ENCODE data around the gene MAGIX.
A peak's percentile ranks its signal among the peaks of the same experiment; 100 is the strongest.

Gene MAGIX

DNA sequence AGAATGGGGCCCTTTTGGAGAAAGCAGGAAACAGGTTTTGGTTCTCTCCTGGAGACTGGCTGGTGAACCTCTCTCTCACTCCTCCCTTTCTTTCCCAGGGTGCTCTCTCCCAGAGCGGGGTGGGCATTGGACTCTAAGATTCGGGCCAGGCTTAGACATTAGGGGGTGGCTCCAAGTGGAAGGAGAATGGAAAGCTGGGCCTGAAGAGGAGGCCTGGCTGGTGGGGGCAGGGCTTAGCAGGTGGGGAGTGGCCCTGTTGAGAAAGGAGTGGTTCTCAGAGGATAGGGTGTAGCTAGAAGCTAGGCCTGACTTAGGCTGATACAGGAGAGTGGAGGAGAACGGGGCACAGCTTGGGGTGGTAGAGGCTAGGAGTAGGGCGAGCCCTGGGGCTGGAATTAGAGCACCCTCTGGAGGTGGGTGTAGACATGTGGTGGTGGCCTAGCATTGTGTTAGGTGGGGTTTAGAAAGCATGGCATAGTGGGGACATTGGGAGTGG is 14.8 kb downstream of the MAGIX start:
- TF ChIP-seq CTCF (conservative IDR thresholded peaks at IDR 0.05; ENCODE audit: low read depth, low read length), result peak; percentile 15
- H3K4me3 ChIP-seq (ENCODE audit: low read length), result no peak overlapping the region
- DNase-seq (ENCODE audit: low read depth), result no peak

DNA sequence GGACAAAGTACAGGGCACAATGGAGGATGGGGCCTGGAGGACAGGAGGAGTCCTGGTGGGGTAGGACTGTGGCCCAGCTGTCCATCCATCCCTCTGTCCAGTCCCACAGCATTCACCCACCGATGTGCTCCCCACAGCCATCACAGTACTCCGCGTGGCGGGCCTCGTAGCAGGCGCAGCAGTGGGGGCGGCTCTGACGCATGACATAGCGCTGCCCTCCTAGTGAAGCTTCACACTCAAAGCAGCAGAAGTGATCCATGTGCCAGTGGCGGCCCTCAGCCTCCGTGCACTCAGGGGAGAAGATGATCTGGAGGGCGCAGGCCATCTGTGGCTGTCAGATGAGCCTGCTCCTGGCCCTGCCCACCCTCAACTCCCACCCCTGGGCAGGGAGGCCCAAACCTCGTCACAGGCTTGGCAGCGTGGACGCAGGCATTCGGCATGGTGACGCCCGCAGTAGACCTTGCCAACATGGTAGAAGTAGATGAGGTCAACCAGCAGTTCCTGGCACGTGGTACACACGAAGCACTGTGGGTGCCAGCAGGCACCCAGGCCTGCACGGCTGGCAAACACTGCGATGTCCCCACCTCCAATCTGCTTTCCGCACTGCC is 15.4 kb downstream of the MAGIX start:
- no peak for DNase-seq (ENCODE audit: low read depth)
- no peak overlapping the region for H3K4me3 ChIP-seq (ENCODE audit: low read length)
- TF ChIP-seq CTCF (conservative IDR thresholded peaks at IDR 0.05; ENCODE audit: low read depth, low read length), result no peak

DNA sequence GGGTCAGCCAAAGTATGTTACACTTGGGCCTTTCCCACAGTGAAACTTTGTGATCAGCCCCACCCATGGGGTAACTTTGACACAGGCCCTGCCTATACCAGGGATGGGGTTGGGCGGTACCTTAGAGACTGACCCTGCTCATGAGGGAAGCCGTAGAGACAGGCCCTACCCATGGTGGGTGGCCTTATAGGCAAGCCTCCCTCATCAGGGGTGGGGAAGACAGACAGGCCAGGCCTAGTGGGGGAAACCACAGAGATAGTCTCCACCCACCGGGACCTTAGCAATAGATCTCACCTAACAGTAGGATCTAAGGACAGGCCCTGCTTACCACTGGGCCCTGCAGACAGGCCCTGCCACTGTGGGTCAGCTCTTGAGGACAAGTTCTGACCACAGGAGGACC is 16.0 kb downstream of the MAGIX start:
- TF ChIP-seq CTCF (conservative IDR thresholded peaks at IDR 0.05; ENCODE audit: low read depth, low read length), result no peak
- no peak overlapping the region for H3K4me3 ChIP-seq (ENCODE audit: low read length)
- no peak for DNase-seq (ENCODE audit: low read depth)

DNA sequence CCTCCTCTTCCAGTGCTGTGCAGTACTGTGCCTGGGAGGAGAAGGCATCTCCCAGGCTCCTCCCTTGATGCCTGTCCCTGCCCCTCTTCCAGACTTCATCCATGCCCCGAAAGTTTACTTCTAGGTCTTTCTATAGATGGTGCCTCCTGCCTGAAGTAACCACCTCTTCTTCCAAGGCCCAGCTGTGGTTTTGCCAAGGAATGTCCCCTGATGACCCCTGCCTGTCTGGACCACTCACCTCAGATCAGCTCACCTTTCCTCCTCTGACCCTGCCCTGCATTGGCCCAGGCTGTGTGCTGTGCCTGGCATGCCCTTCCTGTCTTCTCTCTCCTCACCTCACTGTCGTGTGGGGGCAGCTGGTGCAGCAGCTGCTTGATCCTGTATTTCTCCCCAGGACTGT is 16.8 kb downstream of the MAGIX start:
- DNase-seq (ENCODE audit: low read depth), result no peak
- H3K4me3 ChIP-seq (ENCODE audit: low read length), result no peak overlapping the region
- no peak for TF ChIP-seq CTCF (conservative IDR thresholded peaks at IDR 0.05; ENCODE audit: low read depth, low read length)

DNA sequence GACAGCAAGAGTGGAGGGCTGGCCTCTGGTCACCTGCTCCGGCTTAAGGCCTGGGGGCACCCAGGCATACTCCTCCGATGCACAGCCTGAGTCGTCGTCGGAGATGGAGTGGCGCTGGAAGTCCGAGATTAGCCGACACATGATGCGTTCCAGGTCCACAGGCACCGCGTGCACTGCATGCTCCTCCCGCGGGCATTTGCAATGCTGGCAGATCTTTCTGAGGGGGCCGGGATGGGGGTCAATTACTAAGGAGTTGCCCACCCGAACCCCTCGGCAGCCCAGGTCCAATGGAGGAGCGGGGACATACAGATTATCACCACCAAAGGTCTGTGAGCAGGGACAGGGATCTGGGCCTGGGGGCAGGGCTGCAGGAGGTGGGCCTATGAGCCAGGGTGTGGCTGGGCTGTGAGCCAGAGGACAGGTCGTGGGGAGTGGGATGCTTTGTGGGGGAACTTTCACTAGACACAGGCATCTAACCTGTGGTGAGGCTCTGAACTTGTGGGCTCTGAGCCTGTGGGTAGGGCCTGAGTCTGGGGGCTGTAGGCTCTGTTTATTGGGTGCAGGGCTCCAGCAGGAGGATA is 21.2 kb downstream of the MAGIX start:
- DNase-seq (ENCODE audit: low read depth), result no peak
- TF ChIP-seq CTCF (conservative IDR thresholded peaks at IDR 0.05; ENCODE audit: low read depth, low read length), result no peak
- H3K4me3 ChIP-seq (ENCODE audit: low read length), result peak overlapping the region; percentile 21

DNA sequence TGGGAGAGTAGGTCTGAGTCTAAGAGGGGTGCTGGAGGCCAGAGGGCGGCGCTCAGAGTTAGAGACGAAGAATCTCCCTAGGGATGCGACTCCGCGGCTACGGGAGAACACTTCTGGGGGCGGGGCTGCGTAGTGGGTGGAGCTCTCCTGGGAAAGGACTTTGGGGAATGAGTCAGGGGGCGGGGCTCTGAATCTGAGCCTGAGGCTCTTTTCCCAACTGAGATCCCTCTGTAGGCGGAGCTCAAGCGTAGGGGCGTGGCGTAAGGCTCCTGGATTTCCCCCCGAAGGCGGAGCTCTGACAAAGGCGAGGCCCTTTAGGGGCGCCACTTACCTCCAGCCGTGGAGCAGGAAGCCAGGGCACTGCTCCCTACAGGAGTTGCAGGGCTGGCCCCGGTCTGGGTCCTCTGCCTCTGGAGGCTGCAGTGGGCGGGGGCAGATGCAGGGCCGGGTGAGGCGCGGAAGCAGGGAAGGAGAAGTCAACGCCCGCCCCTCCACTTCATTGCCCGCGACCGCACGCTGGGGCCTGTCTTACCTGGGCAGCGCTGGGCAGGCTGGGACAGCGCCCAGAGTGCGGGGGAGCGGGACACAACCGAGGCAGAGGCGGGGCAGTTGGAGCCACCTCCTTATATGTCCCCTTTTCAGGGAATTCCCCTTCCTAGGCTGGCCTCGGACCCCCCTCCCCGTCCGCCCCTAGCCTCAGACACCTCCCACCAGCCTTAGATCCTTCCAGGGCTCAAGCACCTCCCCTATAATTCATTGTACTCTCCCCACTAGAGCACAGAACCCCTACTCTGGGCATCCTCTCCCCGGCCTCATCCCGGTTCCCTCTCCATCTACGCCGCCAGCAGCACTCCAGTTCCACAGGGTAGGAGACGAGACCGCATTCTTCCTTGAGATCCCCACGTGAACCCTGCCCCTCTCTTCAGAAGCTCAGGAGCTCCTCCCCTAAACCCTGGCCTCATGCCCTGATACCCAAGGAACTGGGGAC is 22.0 kb downstream of the MAGIX start:
- TF ChIP-seq CTCF (conservative IDR thresholded peaks at IDR 0.05; ENCODE audit: low read depth, low read length), result no peak
- peak; percentile 61 for DNase-seq (ENCODE audit: low read depth)

More for the DNA sequence above, 22.0 kb downstream of the MAGIX start:
- H3K4me3 ChIP-seq (ENCODE audit: low read length), result peak overlapping the region; percentile 36

Measured in retinal pigment epithelial cell (primary cell).